ENCODE results near the gene UPF1.

UPF1 gene

GRCh38 chr19:18878058-18878797, 46.5 kb downstream of the UPF1 start:
- no peak for DNase-seq

DNA sequence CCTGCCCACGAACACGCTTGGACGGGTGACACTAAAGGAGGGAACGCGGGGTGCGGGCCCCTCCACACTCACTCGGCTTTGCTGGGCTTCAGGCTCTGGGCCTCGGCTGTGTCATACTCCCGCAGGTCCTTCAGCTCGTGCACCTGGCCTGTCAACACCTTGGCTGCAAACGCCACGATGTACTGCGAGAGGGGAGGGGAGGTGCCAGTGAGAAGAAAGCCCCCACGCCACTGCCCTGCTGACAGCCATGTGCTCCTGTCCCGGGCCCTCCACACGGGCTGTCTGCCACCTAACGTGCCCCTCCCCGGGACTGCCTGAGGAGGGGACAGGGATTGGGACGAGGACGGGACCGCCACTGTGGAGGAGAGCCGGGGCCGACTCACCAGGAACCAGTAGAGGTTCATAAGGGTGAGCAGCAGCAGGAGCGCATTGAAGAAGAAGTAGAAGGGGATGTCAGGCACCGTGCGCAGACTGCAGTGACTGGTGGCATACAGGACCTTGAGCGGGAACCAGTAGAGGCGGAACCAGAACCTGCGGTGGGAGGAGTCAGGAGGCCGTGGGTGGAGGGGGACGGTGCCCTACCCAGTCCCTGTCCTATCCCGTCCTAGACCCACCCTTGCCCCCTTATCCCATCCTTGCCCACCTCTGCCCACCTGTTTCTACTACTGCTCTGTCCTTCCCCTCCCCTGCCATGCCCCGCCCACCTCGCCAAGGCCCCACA, 47.3 kb downstream of the UPF1 start:
- no peak for DNase-seq

DNA sequence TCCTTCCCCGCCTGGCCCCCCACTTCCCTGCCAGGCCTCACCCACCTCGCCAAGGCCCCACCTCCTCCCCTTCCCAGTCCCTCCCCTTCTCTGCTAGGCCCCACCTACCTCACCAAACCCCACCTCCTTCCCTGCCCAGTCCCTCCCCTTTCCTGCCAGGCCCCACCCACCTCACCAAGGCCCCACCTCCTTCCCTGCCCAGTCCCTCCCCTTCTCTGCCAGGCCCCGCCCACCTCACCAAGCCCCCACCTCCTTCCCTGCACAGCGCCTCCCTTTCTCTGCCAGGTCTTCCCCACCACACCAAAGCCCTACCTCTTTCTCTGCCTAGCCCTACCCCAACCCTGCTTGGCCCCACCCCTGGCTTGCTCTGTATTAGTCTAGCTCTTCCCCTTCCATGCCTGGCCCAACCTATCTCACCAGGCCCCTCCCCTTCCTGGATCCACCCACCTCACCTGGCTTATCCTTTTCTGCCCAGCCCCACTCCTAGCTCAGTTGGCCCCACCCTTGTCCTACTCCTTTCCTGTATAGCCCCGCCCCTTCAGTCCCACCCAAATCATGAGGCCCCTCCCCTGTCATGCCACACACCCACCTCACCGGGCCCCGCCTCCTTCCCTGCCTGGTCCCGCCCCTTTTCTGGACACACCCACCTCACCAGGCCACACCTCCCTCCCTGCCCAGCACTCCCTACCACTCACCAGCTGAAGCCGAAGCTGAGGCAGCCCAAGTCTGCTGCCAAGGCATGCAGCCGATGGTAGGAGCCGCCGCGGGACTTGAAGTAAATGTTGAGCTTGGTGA, 48.0 kb downstream of the UPF1 start:
- no peak for DNase-seq

DNA sequence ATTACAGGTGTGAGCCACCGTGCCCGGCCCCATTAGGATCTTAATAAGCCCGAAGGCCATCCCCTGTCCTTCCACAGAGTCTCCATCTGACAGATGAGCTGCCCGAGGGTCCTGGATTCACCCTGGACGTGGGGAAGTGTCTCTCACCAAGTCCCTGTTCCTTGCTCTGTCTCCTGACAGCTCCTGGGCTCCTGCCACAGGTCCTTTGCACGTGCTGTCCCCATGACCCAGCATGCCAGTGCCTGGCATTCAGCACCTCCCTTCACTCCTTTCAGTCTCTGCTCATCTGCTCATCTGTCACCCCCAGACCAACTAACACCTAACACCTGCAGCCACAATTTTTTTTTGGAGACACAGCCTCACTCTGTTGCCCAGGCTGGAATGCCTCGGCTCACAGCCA, 49.7 kb downstream of the UPF1 start:
- no peak for DNase-seq

GRCh38 chr19:18883526-18884304, 52.0 kb downstream of the UPF1 start:
- DNase-seq, result no peak

- DNase-seq, result no peak
Measured at GRCh38 chr19:18886972-18887371, 55.2 kb downstream of the UPF1 start.

GRCh38 chr19:18889949-18890745, 58.4 kb downstream of the UPF1 start:
- DNase-seq, result no peak

GRCh38 chr19:18893587-18894253, 62.0 kb downstream of the UPF1 start:
- DNase-seq, result no peak

DNA sequence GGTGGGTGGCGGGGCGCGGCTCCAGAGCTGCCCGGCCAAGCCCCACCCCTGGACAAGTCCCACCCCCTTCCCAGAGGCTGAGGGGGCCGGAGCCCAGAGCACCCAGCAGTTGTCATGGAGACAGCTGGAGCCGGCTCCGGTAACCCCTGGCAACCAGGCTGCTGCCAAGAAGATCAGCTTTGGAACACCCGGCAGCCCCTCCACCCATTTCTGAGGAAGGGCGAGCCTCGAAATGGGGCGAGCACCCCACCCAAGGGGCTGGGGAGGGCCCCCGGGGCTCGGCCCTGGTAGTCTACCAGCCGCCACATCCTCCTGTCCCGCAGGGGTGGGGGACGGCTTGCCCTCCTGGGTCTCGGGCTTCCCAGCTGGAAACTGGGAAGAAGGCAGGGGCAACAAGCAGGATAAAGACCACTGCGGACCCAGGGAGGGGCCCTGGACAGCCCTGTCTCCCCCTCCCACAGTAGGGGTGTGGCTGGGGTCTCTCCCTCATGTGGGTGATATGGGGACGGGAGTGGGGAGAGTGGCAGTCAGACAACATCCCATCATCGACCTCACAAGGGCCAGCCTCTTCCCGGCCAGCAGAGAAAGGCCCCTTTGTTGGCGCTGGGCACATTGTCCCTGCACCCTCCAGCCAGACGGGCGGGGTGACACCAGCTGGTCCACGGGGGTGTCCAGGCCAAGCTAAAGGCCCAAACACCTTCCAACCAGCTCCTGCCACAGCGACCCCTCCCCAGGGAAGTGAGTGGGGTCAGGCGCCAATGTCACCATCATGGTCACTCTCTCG, 62.7 kb downstream of the UPF1 start:
- DNase-seq, result peak; percentile 83

GRCh38 chr19:18895038-18895823, 63.5 kb downstream of the UPF1 start:
- DNase-seq, result peak; percentile 83

DNA sequence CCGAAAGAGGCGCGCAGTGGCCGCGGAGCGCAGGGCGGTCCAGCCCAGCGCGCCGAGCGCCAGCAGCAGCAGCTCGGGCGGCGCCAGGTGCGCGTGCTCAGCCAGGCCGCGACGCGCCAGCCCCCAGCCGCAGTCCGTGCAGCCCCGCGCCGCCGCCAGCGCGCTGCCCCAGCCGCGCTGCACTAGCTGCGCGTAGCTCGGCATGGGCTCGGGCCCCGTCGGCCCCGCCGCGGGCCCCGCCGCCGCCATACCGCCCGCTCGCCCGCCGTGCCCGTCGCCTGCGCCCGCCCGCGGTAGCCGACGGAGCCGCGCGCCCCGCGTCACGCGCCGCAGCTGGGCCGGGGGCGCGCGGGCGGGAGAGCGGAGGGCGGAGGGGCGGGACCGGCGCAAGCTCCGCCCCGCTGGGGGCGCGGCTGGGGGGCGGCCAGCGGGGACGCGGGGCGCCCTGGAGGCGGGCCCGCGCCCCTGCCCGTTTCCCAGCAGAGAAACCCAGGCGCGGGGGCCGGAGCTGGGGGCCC, 64.1 kb downstream of the UPF1 start, which contains the start of gene CERS1:
Gene CERS1, minus strand, starts transcription at position 335 of the 518 bp plus-strand sequence. Its CDS starts 86 bp downstream, at position 249.
- no peak for DNase-seq

DNA sequence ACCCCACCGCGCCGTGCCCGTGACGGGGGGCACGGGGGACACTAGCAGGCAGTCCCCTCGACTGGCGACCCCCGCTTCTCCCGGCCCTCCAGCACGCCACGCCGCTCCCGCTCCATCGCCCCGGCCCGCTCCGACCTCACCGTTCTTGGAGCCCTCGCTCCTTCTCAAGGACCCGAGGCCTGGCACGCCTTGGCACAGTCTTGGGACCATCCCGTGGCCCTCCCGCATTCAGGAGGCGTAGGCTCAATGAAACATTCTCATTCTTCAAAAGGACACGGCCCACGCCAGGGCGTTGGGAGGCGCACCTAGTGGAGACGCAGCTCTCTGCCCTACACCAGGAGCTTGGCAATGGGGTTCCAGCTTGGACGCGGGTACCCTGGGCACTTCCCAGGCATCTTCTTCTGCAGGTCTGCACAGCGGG, 64.7 kb downstream of the UPF1 start:
- DNase-seq, result peak; percentile 49

- DNase-seq, result no peak
Measured at GRCh38 chr19:18897094-18898029, 65.6 kb downstream of the UPF1 start.

- DNase-seq, result no peak
Measured at GRCh38 chr19:18898081-18898606, 66.4 kb downstream of the UPF1 start.

- no peak for DNase-seq
Measured at GRCh38 chr19:18898607-18899408, 67.0 kb downstream of the UPF1 start.

- DNase-seq, result no peak
Measured at GRCh38 chr19:18899624-18900560, 68.1 kb downstream of the UPF1 start.

Measured in retina (tissue), 1 donor.